SK-N-SH (cell line): ENCODE results near the gene MAN1B1. TPM values are rescaled to one million over a fixed set of nuclear protein-coding genes. Genes with fewer than 3 reads are reported as not detected.

Experiments used
- CTCF ChIA-PET: fragments of 300-600, 350-600 bp; formaldehyde crosslinking; extraction: SDS; loops from one replicate; lab custom pipeline; 2021; lab: Yijun Ruan, JAX
- POLR2A ChIA-PET: fragments of 350-600 bp; sonication (Branson Sonifier 250); formaldehyde crosslinking; extraction: SDS; loops from one replicate; lab custom pipeline; 2020; ENCODE audit warnings: antibody characterized with exemption, inconsistent platforms; lab: Yijun Ruan, JAX
- DNase-seq: peaks from one replicate; pipeline ENCODE4 v3.0.0; 2012
- H2AFZ ChIP-seq: fragments of 200-600 bp; sonication (generic); 2 replicates; pipeline ENCODE4 v1.8.1; 2016; ENCODE audit warnings: antibody characterized with exemption, mild to moderate bottlenecking, low read depth
- H3F3A ChIP-seq: fragments of 200-600 bp; sonication (generic); replicated peaks from 2 replicates; pipeline ENCODE3; 2016; ENCODE audit warnings: antibody characterized with exemption, mild to moderate bottlenecking; ENCODE audit not compliant: insufficient read depth
- H3K27ac ChIP-seq, 2 experiments: fragments of 200-500 bp in 1 of 2; fragments of 200-600 bp in 1 of 2; sonication (Bioruptor generic) in 1 of 2; sonication (generic), shearing (Covaris generic) in 1 of 2; 2 replicates each; pipeline versions ENCODE4 v1.5.1 to v1.6.1; 2014 to 2016; ENCODE audit warnings: low read depth in 2 of 2, inconsistent platforms in 1 of 2, low read length in 1 of 2, mild to moderate bottlenecking in 1 of 2, mixed read lengths in 1 of 2
- H3K27me3 ChIP-seq: fragments of 200-600 bp; sonication (generic), shearing (Covaris generic); 2 replicates; pipeline ENCODE4 v1.6.1; 2016; ENCODE audit warnings: mixed run types; ENCODE audit not compliant: insufficient read depth
- H3K36me3 ChIP-seq, 2 experiments: fragments of 200-500 bp in 1 of 2; fragments of 200-600 bp in 1 of 2; sonication (Bioruptor generic) in 1 of 2; sonication (generic) in 1 of 2; replicated peaks in 1 of 2; 2 replicates each; pipeline versions ENCODE3 to v1.5.1; 2014 to 2016; ENCODE audit warnings: low read length in 1 of 2, mild to moderate bottlenecking in 1 of 2; ENCODE audit not compliant: insufficient read depth in 2 of 2, control insufficient read depth in 1 of 2
- H3K4me1 ChIP-seq, 2 experiments: fragments of 200-500 bp in 1 of 2; fragments of 200-600 bp in 1 of 2; sonication (Bioruptor generic) in 1 of 2; sonication (generic), shearing (Covaris generic) in 1 of 2; 2 replicates each; pipeline versions ENCODE4 v1.5.1 to v1.6.1; 2014 to 2016; ENCODE audit warnings: low read depth in 1 of 2, low read length in 1 of 2, mixed run types in 1 of 2; ENCODE audit not compliant: insufficient read depth in 2 of 2, control insufficient read depth in 1 of 2
- H3K4me2 ChIP-seq: fragments of 200-600 bp; sonication (generic), shearing (Covaris generic); 2 replicates; pipeline ENCODE4 v1.6.1; 2017; ENCODE audit warnings: mixed run types
- H3K4me3 ChIP-seq, 2 experiments: fragments of 200-500 bp in 1 of 2; fragments of 200-600 bp in 1 of 2; sonication (Bioruptor generic) in 1 of 2; sonication (generic), shearing (Covaris generic) in 1 of 2; 2 replicates each; pipeline versions ENCODE4 v1.5.1 to v1.8.1; 2014 to 2016; ENCODE audit warnings: low read depth in 2 of 2, inconsistent platforms in 1 of 2, low read length in 1 of 2, mild to moderate bottlenecking in 1 of 2, mixed read lengths in 1 of 2, moderate library complexity in 1 of 2
- H3K79me2 ChIP-seq: fragments of 200-600 bp; sonication (generic); 2 replicates; pipeline ENCODE4 v1.8.1; 2017; ENCODE audit warnings: mild to moderate bottlenecking; ENCODE audit not compliant: insufficient read depth
- H3K9ac ChIP-seq: fragments of 200-600 bp; sonication (generic); 2 replicates; pipeline ENCODE4 v1.6.1; 2017; ENCODE audit warnings: mixed run types
- H3K9me2 ChIP-seq: fragments of 200-600 bp; sonication (generic); 2 replicates; pipeline ENCODE4 v1.6.1; 2017; ENCODE audit warnings: mixed run types
- H3K9me3 ChIP-seq: fragments of 200-600 bp; sonication (generic); 2 replicates; pipeline ENCODE4 v1.6.1; 2017; ENCODE audit warnings: mixed run types, mild to moderate bottlenecking, moderate library complexity
- H4K20me1 ChIP-seq: fragments of 200-600 bp; sonication (generic); 2 replicates; pipeline ENCODE4 v1.6.1; 2017; ENCODE audit warnings: mild to moderate bottlenecking, mixed run types; ENCODE audit not compliant: insufficient read depth
- CTCF ChIP-seq: fragments of 200-600 bp; sonication (generic); IDR thresholded peaks from 2 replicates; pipeline ENCODE4 v1.6.1; 2017; ENCODE audit warnings: antibody characterized with exemption, mild to moderate bottlenecking, moderate library complexity
- FOXM1 ChIP-seq: IDR thresholded peaks from 2 replicates; pipeline ENCODE4 v1.4.0; 2012; ENCODE audit warnings: low read depth, mild to moderate bottlenecking
- GATA2 ChIP-seq: sonication (generic); formaldehyde crosslinking; IDR thresholded peaks from 2 replicates; pipeline ENCODE4 v1.5.0; 2020; ENCODE audit warnings: mild to moderate bottlenecking, missing genetic modification reagents
- JUND ChIP-seq: IDR thresholded peaks from 2 replicates; pipeline ENCODE4 v1.4.0; 2012
- MEF2A ChIP-seq: IDR thresholded peaks from 2 replicates; pipeline ENCODE4 v1.4.0; 2012; ENCODE audit warnings: low read depth, borderline replicate concordance
- NRF1 ChIP-seq: IDR thresholded peaks from 2 replicates; pipeline ENCODE4 v1.6.1; 2012; ENCODE audit warnings: low read depth, mild to moderate bottlenecking, low read length
- PBX3 ChIP-seq: IDR thresholded peaks from 2 replicates; pipeline ENCODE4; 2012
- POLR2AphosphoS5 ChIP-seq: IDR thresholded peaks from 2 replicates; pipeline ENCODE4 v1.6.1; 2012; ENCODE audit warnings: low read depth, low read length
- RAD21 ChIP-seq: IDR thresholded peaks from 2 replicates; pipeline ENCODE4 v1.6.1; 2012; ENCODE audit warnings: mild to moderate bottlenecking, low read length
- REST ChIP-seq: IDR thresholded peaks from 2 replicates; pipeline ENCODE4 v1.6.1; 2012; ENCODE audit warnings: mild to moderate bottlenecking, low read depth, low read length, moderate library complexity
- SIN3A ChIP-seq: IDR thresholded peaks from 2 replicates; pipeline ENCODE4 v1.6.1; 2012; ENCODE audit warnings: low read depth, mild to moderate bottlenecking, low read length, moderate library complexity, borderline replicate concordance
- TAF1 ChIP-seq: IDR thresholded peaks from 2 replicates; pipeline ENCODE4 v1.6.1; 2012; ENCODE audit warnings: low read depth, mild to moderate bottlenecking, low read length, moderate library complexity, borderline replicate concordance
- TCF12 ChIP-seq: IDR thresholded peaks from 2 replicates; pipeline ENCODE4 v1.4.0; 2012
- TEAD4 ChIP-seq: IDR thresholded peaks from 2 replicates; pipeline ENCODE4 v1.4.0; 2012; ENCODE audit warnings: mild to moderate bottlenecking, borderline replicate concordance; ENCODE audit not compliant: insufficient read depth
- USF1 ChIP-seq: IDR thresholded peaks from 2 replicates; pipeline ENCODE4 v1.4.0; 2012; ENCODE audit warnings: low read depth, borderline replicate concordance
- YY1 ChIP-seq: IDR thresholded peaks from 2 replicates; pipeline ENCODE4 v1.4.0; 2012; ENCODE audit warnings: low read depth, mild to moderate bottlenecking
- WGBS: methylation state at CpG from one replicate; pipeline ENCODE4 v1.1.6; 2017; ENCODE audit warnings: low lambda C conversion rate; 5-methylcytosine and 5-hydroxymethylcytosine counted together
- polyA plus RNA-seq, 3 experiments: library from polyadenylated mRNA; depleted of rRNA; stranded (reverse); fragments of >200 nt; gene quantifications; 2 replicates each; pipeline ENCODE4 v1.2.3, GENCODE V29; 2012
- TF ChIP-seq, protein P1 (sequence below): IDR thresholded peaks from 2 replicates; pipeline ENCODE4 v1.4.0; 2012; ENCODE audit warnings: low read depth

MAN1B1 gene
- polyA plus RNA-seq, 1 of the 3 experiments (the other 2 are of a cell fraction): 57.8 TPM

GRCh38 chr9:137063311-137064026, 23.3 kb upstream of the MAN1B1 start:
- no peak for TF ChIP-seq PBX3
- TF ChIP-seq YY1: no peak
- TF ChIP-seq FOXM1: no peak
- TF ChIP-seq REST: no peak
- no peak for TF ChIP-seq MEF2A
- no peak for TF ChIP-seq JUND
- no peak for TF ChIP-seq USF1
- TF ChIP-seq TEAD4: no peak
- TF ChIP-seq SIN3A: no peak
- TF ChIP-seq, protein P1, sequence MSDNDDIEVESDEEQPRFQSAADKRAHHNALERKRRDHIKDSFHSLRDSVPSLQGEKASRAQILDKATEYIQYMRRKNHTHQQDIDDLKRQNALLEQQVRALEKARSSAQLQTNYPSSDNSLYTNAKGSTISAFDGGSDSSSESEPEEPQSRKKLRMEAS: no peak
- TF ChIP-seq POLR2AphosphoS5: no peak
- TF ChIP-seq TAF1: no peak
- TF ChIP-seq GATA2 (CRISPR knock-in tag): no peak
- no peak for TF ChIP-seq RAD21
- no peak for TF ChIP-seq CTCF
- no peak for TF ChIP-seq TCF12
- no peak for TF ChIP-seq NRF1
- TF ChIP-seq, all 33 proteins: peak for 0
- Histone ChIP-seq H3K4me2 (no peak overlapping the region), H3K4me3 (no peak overlapping the region), H3K36me3 (no peaks in the 10 kb centered on the region), H3K27me3 (no peaks in the 10 kb centered on the region), H3K9ac (no peak overlapping the region), H2AFZ (no peak overlapping the region), H3K9me2 (no peaks in the 10 kb centered on the region), H4K20me1 (peaks cover 12% of the 10 kb centered on the region; the same call in 1 of the 2 replicates), H3K4me1 (peaks cover 0 to 11% of the 10 kb centered on the region in 2 experiments; a peak in 1 of 4 replicates), H3K9me3 (no peaks in the 10 kb centered on the region), H3F3A (peaks cover 5% of the 10 kb centered on the region), H3K79me2 (no peaks in the 10 kb centered on the region), H3K27ac (peak overlapping the region in 1 of 2 experiments; percentile 11; a peak in 1 of 4 replicates)
- ChIA-PET CTCF (interaction anchor here (0.6 to 16.8 kb wide), 24 partner anchors 9 to 294 kb away, joined by 3 to 803 read pairs (median 4); partner anchors contain the start of genes ABCA2, AJM1, CLIC3 and CYSRT1), POLR2A (interaction anchor here (1.2 kb wide), 1 partner anchor 8 kb away, joined by 7 read pairs; no protein-coding TSS in a partner anchor)
- DNase-seq: no peak
- 83% methylated on average over 4 of the region's 26 CpGs for WGBS
